ENCODE results near the gene SNRPD2. TPM values are rescaled to one million over a fixed set of nuclear protein-coding genes. Genes with fewer than 3 reads are reported as not detected.
A peak's percentile ranks its signal among the peaks of the same experiment; 100 is the strongest.

Gene SNRPD2
- 635 and 666 TPM in 2 replicates for total RNA-seq
- long read RNA-seq, transcript SNRPD2-201 (3 exons, 901 nt): major isoform, 39 of 49 reads
- long read RNA-seq, partial matches to known transcripts: 9 of 49 reads
- long read RNA-seq, other reads (novel, unspliced or antisense): 0 of 49 reads

DNA sequence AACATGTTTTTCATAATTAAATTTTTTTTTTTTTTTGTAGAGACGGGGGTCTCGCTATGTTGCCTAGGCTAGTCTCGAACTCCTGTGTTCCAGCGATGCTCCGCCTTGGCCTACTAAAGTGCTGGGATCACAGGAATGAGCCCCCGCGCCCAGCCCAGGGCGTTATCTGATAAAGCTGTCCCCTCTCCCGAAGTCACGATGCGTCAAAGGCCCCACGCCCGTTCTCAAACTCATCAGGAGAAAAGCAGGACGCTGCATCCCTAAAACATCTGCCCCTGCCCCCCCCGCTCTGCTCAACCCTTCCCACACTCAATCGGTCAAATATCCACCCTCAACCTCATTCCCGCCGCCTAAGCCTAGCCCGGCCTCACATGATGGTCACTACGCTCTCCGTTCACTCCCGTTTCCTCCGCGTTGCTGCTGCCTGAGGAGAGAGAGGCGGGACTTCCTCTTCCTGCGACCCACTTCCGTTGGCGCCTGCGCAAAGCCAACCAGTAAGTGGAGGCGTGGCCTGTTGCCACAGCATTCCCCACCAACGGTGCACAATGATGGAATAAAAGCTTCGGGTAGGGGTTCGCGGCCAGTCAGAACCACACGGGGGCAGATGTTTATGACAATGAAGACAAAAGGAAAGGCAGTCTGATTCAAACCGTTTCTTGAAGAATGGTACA, at the start of gene SNRPD2:
Gene SNRPD2, minus strand, starts transcription at position 438 of the 671 bp plus-strand sequence. Its CDS starts 65 bp downstream, at position 373.
- TF ChIP-seq CTCF (conservative IDR thresholded peaks at IDR 0.05): peak; percentile 5
- H3K4me1 Mint-ChIP-seq: peaks cover 28% of the 10 kb centered on the region
- DNase-seq (ENCODE audit: low read depth, low spot score): peak; percentile 94
- H3K9me3 Mint-ChIP-seq: no peaks in the 10 kb centered on the region
- H3K27me3 Mint-ChIP-seq (ENCODE audit: low read depth): no peaks in the 10 kb centered on the region
- H3K36me3 Mint-ChIP-seq (ENCODE audit: low read depth): peaks cover 7% of the 10 kb centered on the region
- H3K27ac Mint-ChIP-seq (ENCODE audit: unreplicated experiment): peak within 1 kb of the TSS; percentile 98
- peak within 1 kb of the TSS; percentile 93 for H3K4me3 Mint-ChIP-seq

- Mint-ChIP-seq H3K4me3 (no peak overlapping the region), H3K4me1 (no peaks in the 10 kb centered on the region), H3K36me3 (ENCODE audit: low read depth) (no peaks in the 10 kb centered on the region), H3K9me3 (no peaks in the 10 kb centered on the region), H3K27ac (ENCODE audit: unreplicated experiment) (no peak overlapping the region), H3K27me3 (ENCODE audit: low read depth) (no peaks in the 10 kb centered on the region)
- DNase-seq (ENCODE audit: low read depth, low spot score): no peak
- TF ChIP-seq CTCF (conservative IDR thresholded peaks at IDR 0.05): no peak
Observed at GRCh38 chr19:45739498-45740439, 48.0 kb upstream of the SNRPD2 start.

GRCh38 chr19:45733160-45733810, 41.5 kb upstream of the SNRPD2 start, which contains the start of gene MEIOSIN:
Gene MEIOSIN, plus strand, starts transcription at chr19:45733439. Its CDS starts 1,938 bp downstream, at chr19:45735377.
- Mint-ChIP-seq H3K27me3 (ENCODE audit: low read depth) (no peaks in the 10 kb centered on the region), H3K36me3 (ENCODE audit: low read depth) (no peaks in the 10 kb centered on the region), H3K9me3 (no peaks in the 10 kb centered on the region), H3K4me3 (peak within 1 kb of the TSS; percentile 61), H3K4me1 (peaks cover 19% of the 10 kb centered on the region), H3K27ac (ENCODE audit: unreplicated experiment) (peak within 1 kb of the TSS; percentile 67)
- DNase-seq (ENCODE audit: low read depth, low spot score): no peak
- TF ChIP-seq CTCF (conservative IDR thresholded peaks at IDR 0.05): no peak

- peak within 1 kb of the TSS; percentile 95 for H3K4me3 Mint-ChIP-seq
- H3K27ac Mint-ChIP-seq (ENCODE audit: unreplicated experiment): peak within 1 kb of the TSS; percentile 95
- no peaks in the 10 kb centered on the region for H3K36me3 Mint-ChIP-seq (ENCODE audit: low read depth)
- no peaks in the 10 kb centered on the region for H3K27me3 Mint-ChIP-seq (ENCODE audit: low read depth)
- no peaks in the 10 kb centered on the region for H3K9me3 Mint-ChIP-seq
- TF ChIP-seq CTCF (conservative IDR thresholded peaks at IDR 0.05): no peak
- peaks cover 23% of the 10 kb centered on the region for H3K4me1 Mint-ChIP-seq
- peak; percentile 86 for DNase-seq (ENCODE audit: low read depth, low spot score)
Observed at GRCh38 chr19:45730368-45731288, 38.9 kb upstream of the SNRPD2 start, which contains the start of gene FBXO46. Gene FBXO46, minus strand, starts transcription at chr19:45730896. Its CDS starts 17,401 bp downstream, at chr19:45713495.

Data from neural crest cell (in vitro differentiated cells).